Measurements from ENCODE around the gene CPZ. TPM values are rescaled to one million over a fixed set of nuclear protein-coding genes. Genes with fewer than 3 reads are reported as not detected.

The CPZ gene
- total RNA-seq, 4 donors from 2014 or later: 0.32 to 4.2 (median 2.1) TPM

DNA sequence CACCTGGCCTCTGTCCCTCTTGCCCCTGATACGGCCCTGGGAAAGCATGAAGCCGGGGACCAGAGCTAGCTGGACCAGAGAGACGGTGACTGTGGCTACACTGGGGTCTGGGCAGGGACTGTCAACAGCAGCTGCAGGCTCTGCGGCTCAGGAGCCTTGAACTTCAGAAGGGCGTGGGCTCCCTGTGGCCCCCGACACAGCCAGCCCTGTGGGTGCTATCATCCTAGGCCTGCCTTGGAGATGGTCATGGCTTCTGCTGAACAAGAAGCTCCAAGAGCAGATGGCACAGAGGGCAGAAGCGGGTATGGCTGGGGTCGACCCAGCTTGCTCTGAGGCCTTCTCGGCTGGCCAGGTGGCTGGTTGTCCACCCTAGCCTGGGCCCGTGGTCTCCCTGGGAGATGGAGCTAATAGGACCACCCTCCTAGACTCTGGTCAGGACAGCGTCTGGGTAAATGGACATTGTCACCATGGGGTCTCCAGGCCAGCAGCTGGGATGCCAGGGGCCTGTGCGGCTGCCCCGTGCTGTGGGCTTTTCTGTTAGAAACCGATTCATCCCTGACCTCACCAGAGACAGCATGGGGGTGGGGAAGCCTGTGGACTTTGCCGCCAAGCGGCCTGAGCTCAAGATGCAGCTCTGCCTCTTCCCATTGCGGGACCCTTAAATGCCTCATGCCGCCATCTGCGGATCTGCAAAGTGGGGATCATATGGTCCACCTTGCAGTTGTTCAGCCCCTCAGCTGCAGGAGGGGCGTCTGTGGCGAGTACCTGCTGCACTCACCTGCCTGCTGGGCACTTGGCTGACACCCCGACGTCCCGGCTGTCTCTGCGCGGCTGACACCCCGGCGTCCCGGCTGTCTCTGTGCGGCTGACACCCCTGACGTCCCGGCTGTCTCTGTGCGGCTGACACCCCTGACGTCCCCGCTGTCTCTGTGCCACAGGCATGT lies 21.1 kb downstream of the CPZ start:
- Histone ChIP-seq H3K36me3 (no peaks in the 10 kb centered on the region), H3K4me3 (no peak overlapping the region), H3K27ac (no peak overlapping the region), H3K9me3 (no peaks in the 10 kb centered on the region), H3K27me3 (peaks cover 7% of the 10 kb centered on the region), H3K4me1 (no peaks in the 10 kb centered on the region)
- peak; percentile 41 to 69 for DNase-seq (ENCODE audit: low spot score in 2 of 2)
- TF ChIP-seq EP300 (IDR thresholded peaks at IDR 0.05): no peak
- TF ChIP-seq POLR2AphosphoS5 (IDR thresholded peaks at IDR 0.05): no peak
- TF ChIP-seq, protein P1, sequence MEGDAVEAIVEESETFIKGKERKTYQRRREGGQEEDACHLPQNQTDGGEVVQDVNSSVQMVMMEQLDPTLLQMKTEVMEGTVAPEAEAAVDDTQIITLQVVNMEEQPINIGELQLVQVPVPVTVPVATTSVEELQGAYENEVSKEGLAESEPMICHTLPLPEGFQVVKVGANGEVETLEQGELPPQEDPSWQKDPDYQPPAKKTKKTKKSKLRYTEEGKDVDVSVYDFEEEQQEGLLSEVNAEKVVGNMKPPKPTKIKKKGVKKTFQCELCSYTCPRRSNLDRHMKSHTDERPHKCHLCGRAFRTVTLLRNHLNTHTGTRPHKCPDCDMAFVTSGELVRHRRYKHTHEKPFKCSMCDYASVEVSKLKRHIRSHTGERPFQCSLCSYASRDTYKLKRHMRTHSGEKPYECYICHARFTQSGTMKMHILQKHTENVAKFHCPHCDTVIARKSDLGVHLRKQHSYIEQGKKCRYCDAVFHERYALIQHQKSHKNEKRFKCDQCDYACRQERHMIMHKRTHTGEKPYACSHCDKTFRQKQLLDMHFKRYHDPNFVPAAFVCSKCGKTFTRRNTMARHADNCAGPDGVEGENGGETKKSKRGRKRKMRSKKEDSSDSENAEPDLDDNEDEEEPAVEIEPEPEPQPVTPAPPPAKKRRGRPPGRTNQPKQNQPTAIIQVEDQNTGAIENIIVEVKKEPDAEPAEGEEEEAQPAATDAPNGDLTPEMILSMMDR (IDR thresholded peaks at IDR 0.05): no peak
- no peak for TF ChIP-seq POLR2A (IDR thresholded peaks at IDR 0.05)
- WGBS: 80% methylated on average over 26 of the region's 35 CpGs

DNA sequence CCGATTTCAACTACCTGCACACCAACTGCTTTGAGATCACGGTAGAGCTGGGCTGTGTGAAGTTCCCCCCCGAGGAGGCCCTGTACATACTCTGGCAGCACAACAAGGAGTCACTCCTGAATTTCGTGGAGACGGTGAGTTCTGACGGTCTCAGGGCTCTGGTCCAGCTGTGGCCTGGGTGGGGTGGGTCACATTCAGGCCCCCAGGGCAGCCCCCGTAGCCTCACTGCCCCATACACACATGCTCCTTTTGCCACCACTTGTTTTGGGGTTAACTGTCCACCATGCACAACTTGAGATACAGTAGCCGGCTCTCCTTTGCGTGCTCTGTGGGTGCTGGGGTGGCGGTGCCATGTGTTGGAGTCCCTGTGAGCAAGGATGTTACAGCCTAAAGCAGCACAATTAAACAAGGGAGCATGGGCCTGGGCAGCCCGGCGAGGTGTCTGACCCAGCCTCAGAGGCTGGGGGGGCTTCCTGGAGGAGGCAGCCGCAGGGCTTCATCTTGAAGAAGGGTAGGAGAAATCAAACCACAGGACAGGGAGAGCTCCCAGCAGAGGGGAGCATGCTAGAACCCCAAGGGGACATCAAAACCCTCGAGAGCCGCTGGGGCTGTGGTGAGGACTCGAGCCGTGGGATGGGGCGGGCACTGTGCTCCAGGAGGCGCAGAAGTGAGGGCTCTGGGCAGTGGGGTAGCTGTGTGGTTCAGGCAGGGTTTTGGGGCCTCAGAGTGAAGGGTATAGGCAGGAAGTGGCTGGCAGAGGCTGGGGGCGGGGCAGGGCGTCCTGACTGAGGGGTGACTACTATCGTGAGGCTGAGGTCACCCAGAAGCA lies 22.0 kb downstream of the CPZ start:
- Histone ChIP-seq H3K4me1 (no peaks in the 10 kb centered on the region), H3K27ac (no peak overlapping the region), H3K4me3 (no peak overlapping the region), H3K36me3 (no peaks in the 10 kb centered on the region), H3K9me3 (no peaks in the 10 kb centered on the region), H3K27me3 (peaks cover 11% of the 10 kb centered on the region)
- TF ChIP-seq POLR2A (IDR thresholded peaks at IDR 0.05) (no peak), POLR2AphosphoS5 (IDR thresholded peaks at IDR 0.05) (no peak), EP300 (IDR thresholded peaks at IDR 0.05) (no peak)
- TF ChIP-seq, protein P1 (IDR thresholded peaks at IDR 0.05): no peak
- WGBS: 78% methylated on average over 16 of the region's 22 CpGs
- DNase-seq (ENCODE audit: low spot score in 2 of 2): peak in 1 of 2 donors; percentile 39

DNA sequence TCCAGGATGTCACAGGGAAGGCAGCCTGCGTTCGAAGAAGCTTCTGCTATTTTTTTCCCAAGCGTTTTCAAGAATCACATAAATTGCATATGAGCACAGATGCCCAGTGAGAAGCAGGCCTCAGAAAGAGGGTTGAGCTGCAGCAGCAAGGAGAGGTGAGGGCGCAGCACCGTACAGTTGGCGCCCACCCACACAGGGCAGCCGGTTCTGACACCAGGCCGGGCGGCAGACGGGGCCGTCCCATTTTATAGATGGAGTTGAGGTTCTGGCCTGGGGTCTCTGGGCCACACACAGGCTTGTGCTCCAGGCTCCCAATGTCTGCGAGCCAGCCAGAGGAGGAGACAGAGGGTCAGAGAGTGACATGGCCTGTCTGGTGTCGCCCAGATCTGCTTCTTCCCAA lies 22.8 kb downstream of the CPZ start:
- Histone ChIP-seq H3K27ac (no peak overlapping the region), H3K4me1 (no peaks in the 10 kb centered on the region), H3K9me3 (no peaks in the 10 kb centered on the region), H3K27me3 (peaks cover 11% of the 10 kb centered on the region), H3K36me3 (no peaks in the 10 kb centered on the region), H3K4me3 (no peak overlapping the region)
- TF ChIP-seq POLR2A (IDR thresholded peaks at IDR 0.05) (no peak), EP300 (IDR thresholded peaks at IDR 0.05) (no peak), POLR2AphosphoS5 (IDR thresholded peaks at IDR 0.05) (no peak)
- TF ChIP-seq, protein P1 (IDR thresholded peaks at IDR 0.05): no peak
- peak in 1 of 2 donors; percentile 50 for DNase-seq (ENCODE audit: low spot score in 2 of 2)
- 89% methylated on average over 13 of the region's 13 CpGs for WGBS

DNA sequence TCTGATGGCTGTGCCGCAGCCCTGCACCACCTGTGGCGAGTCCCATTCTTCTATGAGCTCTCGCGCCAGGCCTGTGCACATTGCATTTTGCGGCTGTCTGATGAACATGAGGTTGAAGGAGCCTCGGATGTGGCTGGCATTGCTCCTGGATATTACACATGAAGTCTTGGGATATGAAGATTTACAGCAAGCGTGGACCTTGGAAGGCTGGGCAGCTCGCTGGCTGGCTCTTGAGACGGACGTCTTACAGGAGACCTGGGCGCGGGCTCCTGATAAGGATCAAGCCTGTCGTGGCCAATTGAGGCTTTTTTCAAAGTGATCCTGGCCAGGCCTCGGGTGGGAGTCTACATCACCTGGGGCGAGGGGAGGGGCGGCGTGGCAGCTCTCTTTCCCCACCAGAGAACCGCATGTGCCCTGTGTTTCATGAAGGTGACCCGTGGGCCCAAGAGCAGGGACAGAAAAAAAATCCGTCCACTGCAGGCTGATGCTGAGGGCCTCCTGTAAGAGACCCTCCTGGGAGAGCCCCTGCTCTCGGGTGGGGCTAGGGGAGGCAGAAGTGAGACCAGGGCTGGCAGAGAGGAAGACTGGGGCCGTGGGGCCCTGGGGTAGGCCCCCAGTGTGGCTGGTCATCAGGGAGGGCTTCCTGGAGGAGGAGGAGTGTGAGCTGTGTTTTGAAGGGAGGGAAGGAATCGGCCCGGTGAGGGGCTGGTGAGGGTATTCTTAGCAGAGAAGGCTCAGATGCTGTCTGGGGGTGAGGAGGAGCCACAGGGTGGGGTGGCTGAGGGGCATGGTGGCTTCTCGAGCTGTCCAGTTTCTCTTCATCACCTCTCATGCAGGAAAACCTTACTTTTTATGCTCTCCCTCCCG lies 23.6 kb downstream of the CPZ start:
- Histone ChIP-seq H3K4me3 (no peak overlapping the region), H3K27me3 (peaks cover 11% of the 10 kb centered on the region), H3K27ac (no peak overlapping the region), H3K9me3 (no peaks in the 10 kb centered on the region), H3K4me1 (no peaks in the 10 kb centered on the region), H3K36me3 (no peaks in the 10 kb centered on the region)
- 71% methylated on average over 24 of the region's 26 CpGs for WGBS
- DNase-seq (ENCODE audit: low spot score in 2 of 2): peak; percentile 32 to 58
- TF ChIP-seq, protein P1 (IDR thresholded peaks at IDR 0.05): no peak
- TF ChIP-seq EP300 (IDR thresholded peaks at IDR 0.05): no peak

Measured in suprapubic skin (tissue), 4 donors.